Adrenal gland (tissue), 12 donors: ENCODE measurements around the gene BUD13. TPM values are rescaled to one million over a fixed set of nuclear protein-coding genes. Genes with fewer than 3 reads are reported as not detected.

Experiments used
- DNase-seq, 7 donors: peaks; one replicate each; pipeline ENCODE4 v3.0.0-alpha.2; 2019 to 2020
- H3K27ac ChIP-seq, 5 donors: fragments of 200-600 bp; sonication (generic) in 4 of 5; 1 replicate in 3 of 5; 2 replicates in 2 of 5; pipeline versions ENCODE4 v1.5.1 to v1.8.0; 2016 to 2020; ENCODE audit warnings: mild to moderate bottlenecking in 1 of 5
- H3K27me3 ChIP-seq: fragments of 200-600 bp; 2 replicates; pipeline ENCODE4 v1.8.0; 2021
- H3K36me3 ChIP-seq, 2 donors: fragments of 200-600 bp; replicated peaks in 1 of 2; 1 replicate in 1 of 2; 2 replicates in 1 of 2; pipeline versions ENCODE4 v1.5.1 to v1.8.0; 2018 to 2022
- H3K4me1 ChIP-seq, 2 donors: fragments of 200-600 bp; replicated peaks in 1 of 2; 1 replicate in 1 of 2; 2 replicates in 1 of 2; pipeline versions ENCODE4 v1.5.1 to v1.8.0; 2018 to 2021
- H3K4me3 ChIP-seq, 4 donors: fragments of 200-600 bp; sonication (generic) in 3 of 4; one replicate each; pipeline ENCODE4 v1.5.1; 2016 to 2018
- H3K9me3 ChIP-seq, 3 donors: fragments of 200-600 bp; sonication (generic) in 1 of 3; replicated peaks in 1 of 3; 1 replicate in 2 of 3; 2 replicates in 1 of 3; pipeline versions ENCODE4 v1.5.1 to v1.8.0; 2016 to 2021
- POLR2A ChIP-seq, 2 donors: fragments of 450-650 bp; IDR thresholded peaks; one replicate each; pipeline ENCODE4 v1.6.1; 2017; ENCODE audit warnings: antibody characterized with exemption in 2 of 2, mild to moderate bottlenecking in 2 of 2, moderate library complexity in 1 of 2
- WGBS, 4 donors: extraction: QIAGEN DNeasy Blood & Tissue Kit in 2 of 4; methylation state at CpG; one replicate each; pipeline versions ENCODE4 v1.1.5 to v1.1.7; 2013 to 2017; 5-methylcytosine and 5-hydroxymethylcytosine counted together
- intact Hi-C, 2 donors: fragments of 100-400 bp; cut with DNase I; formaldehyde crosslinking; loops; one replicate each; pipeline versions ENCODE4 v1.14.1 to v1.15.0; 2022 to 2023
- polyA plus RNA-seq, 3 donors: library from polyadenylated mRNA; stranded (reverse); fragments of 200-250 nt in 2 of 3; fragments of 350-450 nt in 1 of 3; fragmentation: Illumina TruSeq in 1 of 3; extraction: RNeasy Lipid Tissue Mini Kit (QIAGEN cat#74804) in 1 of 3; gene quantifications; one replicate each; pipeline ENCODE4 v1.2.3, GENCODE V29; 2013 to 2014
- total RNA-seq, 9 donors: library from RNA; depleted of rRNA in 4 of 9; stranded (reverse); fragments of >200 nt in 4 of 9; fragments of 120-200 nt in 1 of 9; fragmentation: NEBNext Ultra II Directional in 1 of 9; extraction: Animal tissue kit (Norgen Biotek cat#: 25700) in 1 of 9; gene quantifications; one replicate each; pipeline versions ENCODE4 v1.1.0 to v1.2.4, GENCODE V29; 2013 to 2023
- TF ChIP-seq, protein P1 (sequence below), 6 experiments: fragments of 450-650 bp in 4 of 6; fragments of 200-600 bp in 2 of 6; sonication (generic) in 1 of 6; IDR thresholded peaks; 1 replicate in 5 of 6; 2 replicates in 1 of 6; pipeline versions ENCODE4 v1.5.1 to v1.8.0; 2016 to 2021; ENCODE audit warnings: antibody characterized with exemption in 6 of 6, mild to moderate bottlenecking in 2 of 6, moderate library complexity in 1 of 6
- donor health status: healthy with polysubstance abuse.
- donor health status: Bipolar disorder and iron deficiency.
- donor health status: DM: yes; HTN: yes; CAD: no.
- donor health status: DM: no; HTN: no; CAD: no.
- donor health status: DM: no; HTN: no; CAD: no.
- donor health status: DM: yes; HTN: yes; CAD: no.

Gene BUD13
- total and polyA plus RNA-seq, 12 donors = 7.5 to 20.4 (median 11.4) TPM

DNA sequence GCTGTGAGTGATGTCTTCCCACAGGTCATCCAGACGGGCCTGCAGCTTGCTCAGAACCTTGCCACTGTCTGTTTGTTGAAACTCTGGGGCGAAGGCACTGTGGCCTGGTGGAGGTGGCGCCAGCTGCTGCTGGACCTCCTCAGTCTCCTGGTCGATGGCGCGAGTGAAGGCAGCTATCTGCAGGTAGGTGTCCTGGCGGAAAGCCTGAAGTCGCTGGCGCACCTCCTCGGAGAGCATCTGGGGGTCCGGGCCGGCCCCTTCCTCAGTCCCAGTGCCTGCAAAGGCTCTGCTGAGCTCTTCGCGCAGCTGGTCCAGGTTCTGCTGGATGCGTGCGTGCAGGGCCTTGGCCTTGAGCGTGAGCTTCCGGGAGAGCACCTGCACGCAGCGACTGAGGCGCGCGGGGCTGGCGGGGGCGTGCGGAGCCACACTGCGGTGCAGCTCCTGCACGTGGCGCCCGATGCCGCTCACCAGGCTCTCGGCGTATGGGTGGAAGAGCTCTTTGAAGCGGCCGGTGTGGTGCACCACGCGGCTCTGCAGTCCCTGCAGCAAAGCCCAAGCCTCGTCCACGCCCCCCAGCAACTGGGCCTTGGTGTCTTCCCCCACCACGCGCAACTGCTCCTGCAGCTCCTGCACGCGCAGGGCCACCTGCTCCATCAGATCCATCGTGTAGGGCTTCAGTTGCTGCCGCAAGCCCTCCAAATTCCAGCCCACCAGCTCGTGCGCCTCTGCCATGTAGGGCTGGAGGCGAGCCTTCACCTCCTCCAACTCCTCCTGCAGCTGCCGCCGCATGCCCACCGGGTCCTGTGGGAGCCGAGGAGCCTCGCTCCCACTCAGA, 17.6 kb upstream of the BUD13 start:
- Histone ChIP-seq H3K27me3 (no peaks in the 10 kb centered on the region), H3K4me3 (no peak overlapping the region), H3K9me3 (no peaks in the 10 kb centered on the region), H3K4me1 (peaks cover 0 to 9% of the 10 kb centered on the region in 2 donors), H3K27ac (no peak overlapping the region), H3K36me3 (peaks cover 0 to 9% of the 10 kb centered on the region in 2 donors)
- intact Hi-C loops = loop anchor here (5.0 to 10.0 kb wide), 4 partner anchors 47 to 317 kb away; partner anchors contain the start of gene APOA1 (in 1 of the 2)
- DNase-seq = no peak
- 64 to 83% (median 77%) methylated on average over 7 to 53 of the region's 53 CpGs for WGBS, 4 donors
- TF ChIP-seq, protein P1, sequence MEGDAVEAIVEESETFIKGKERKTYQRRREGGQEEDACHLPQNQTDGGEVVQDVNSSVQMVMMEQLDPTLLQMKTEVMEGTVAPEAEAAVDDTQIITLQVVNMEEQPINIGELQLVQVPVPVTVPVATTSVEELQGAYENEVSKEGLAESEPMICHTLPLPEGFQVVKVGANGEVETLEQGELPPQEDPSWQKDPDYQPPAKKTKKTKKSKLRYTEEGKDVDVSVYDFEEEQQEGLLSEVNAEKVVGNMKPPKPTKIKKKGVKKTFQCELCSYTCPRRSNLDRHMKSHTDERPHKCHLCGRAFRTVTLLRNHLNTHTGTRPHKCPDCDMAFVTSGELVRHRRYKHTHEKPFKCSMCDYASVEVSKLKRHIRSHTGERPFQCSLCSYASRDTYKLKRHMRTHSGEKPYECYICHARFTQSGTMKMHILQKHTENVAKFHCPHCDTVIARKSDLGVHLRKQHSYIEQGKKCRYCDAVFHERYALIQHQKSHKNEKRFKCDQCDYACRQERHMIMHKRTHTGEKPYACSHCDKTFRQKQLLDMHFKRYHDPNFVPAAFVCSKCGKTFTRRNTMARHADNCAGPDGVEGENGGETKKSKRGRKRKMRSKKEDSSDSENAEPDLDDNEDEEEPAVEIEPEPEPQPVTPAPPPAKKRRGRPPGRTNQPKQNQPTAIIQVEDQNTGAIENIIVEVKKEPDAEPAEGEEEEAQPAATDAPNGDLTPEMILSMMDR (IDR thresholded peaks at IDR 0.05) = no peak
- no peak for TF ChIP-seq POLR2A (IDR thresholded peaks at IDR 0.05)

DNA sequence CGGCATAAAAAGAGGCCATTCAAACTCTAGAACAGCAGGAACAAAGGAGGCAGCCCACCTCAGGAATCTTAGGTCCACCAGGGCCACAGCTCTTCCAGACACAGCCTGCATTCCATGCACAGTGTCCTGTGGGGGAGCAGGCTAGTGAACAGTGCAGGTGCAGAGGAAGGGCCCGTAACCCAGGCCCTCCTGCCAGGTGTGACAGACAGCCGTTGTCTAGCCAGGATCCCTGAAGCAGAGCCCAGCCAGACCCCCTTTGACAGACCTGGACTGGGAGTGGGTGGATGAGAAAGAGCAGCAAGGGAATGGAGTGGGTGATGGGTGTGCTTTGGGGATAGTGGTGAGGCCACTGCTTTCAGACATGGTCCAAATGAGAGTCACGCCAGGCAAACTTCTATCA, 16.2 kb upstream of the BUD13 start:
- Histone ChIP-seq H3K27me3 (no peaks in the 10 kb centered on the region), H3K4me3 (no peak overlapping the region), H3K4me1 (peaks cover 0 to 9% of the 10 kb centered on the region in 2 donors), H3K9me3 (no peaks in the 10 kb centered on the region), H3K36me3 (peaks cover 0 to 23% of the 10 kb centered on the region in 2 donors), H3K27ac (no peak overlapping the region)
- intact Hi-C loops = loop anchor here in 1 of 2 donors (10.0 kb wide), 1 partner anchor 436 kb away; no protein-coding TSS in a partner anchor
- DNase-seq = no peak
- TF ChIP-seq, protein P1 (IDR thresholded peaks at IDR 0.05) = no peak
- TF ChIP-seq POLR2A (IDR thresholded peaks at IDR 0.05) = no peak
- WGBS, 4 donors = 84 to 93% (median 88%) methylated on average over 4 of the region's 4 CpGs

DNA sequence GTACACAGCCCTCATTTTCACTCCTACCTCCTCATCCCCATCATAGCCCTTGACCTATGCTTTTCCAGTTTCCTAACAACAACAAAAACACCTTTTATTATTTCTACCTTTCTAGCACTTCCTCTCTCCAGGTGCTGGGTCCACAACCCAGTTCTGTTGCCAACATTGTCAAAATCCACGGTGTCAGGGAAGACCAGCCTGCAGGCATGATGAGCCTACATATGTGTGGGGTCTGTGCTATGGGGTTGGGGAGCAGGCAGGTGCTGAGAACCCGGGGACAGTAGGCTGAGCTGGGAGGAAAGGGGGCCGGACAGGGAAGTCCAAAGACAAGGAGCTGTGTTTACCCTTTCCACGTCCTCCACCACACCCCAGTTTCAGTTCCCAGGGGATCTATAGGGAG, 15.7 kb upstream of the BUD13 start:
- WGBS, 4 donors = 63 to 69% (median 64%) methylated on average over 4 of the region's 4 CpGs
- peaks cover 0 to 9% of the 10 kb centered on the region in 2 donors for H3K4me1 ChIP-seq
- TF ChIP-seq, protein P1 (IDR thresholded peaks at IDR 0.05) = no peak
- no peak for TF ChIP-seq POLR2A (IDR thresholded peaks at IDR 0.05)
- H3K27ac ChIP-seq = peak overlapping the region in 2 of 5 donors; percentile 83
- no peak for DNase-seq
- H3K27me3 ChIP-seq = no peaks in the 10 kb centered on the region
- no peaks in the 10 kb centered on the region for H3K9me3 ChIP-seq
- peaks cover 0 to 28% of the 10 kb centered on the region in 2 donors for H3K36me3 ChIP-seq
- intact Hi-C loops = loop anchor here in 1 of 2 donors (10.0 kb wide), 1 partner anchor 436 kb away; no protein-coding TSS in a partner anchor
- peak overlapping the region; percentile 1 to 97 (median 54) for H3K4me3 ChIP-seq

DNA sequence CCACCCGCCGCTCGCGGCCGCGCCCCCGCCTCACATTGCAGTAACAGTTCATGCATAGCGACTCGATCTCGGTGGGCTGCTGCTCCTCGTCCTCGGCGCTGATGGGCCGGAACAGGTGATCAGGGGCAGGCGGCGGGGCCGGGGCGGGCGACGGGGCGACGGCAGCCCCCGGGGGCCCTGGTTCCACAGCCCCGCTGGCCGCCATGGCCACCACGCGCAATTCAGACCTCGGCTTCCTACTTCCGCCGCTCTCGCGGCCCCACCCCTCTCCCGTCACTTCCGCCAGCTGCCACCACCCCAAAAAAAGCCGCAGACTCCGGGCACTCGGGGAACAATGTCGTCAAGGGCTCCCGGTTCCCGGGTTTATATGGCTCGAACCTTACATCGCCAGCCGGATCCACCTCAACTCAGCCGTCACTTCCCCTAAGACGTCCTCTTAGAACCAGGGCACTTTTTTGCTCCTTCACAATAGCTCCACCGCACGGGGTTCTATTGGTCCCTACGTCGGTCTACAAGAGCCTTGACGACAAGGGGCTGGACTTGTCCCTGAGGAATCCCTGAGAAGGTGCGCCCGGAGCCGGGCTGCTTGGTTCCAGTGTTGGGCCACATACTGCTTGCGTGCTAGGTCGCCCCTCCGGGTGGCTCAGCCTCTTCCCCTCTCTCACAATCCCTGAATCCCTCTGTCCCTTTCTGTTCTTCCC, 15.1 kb upstream of the BUD13 start, which contains the start of gene ZPR1:
Gene ZPR1 (minus strand): TSS at position 238 of the 701 bp plus-strand sequence. CDS start 33 bp downstream, at position 205.
- H3K4me3 ChIP-seq = peak within 1 kb of the TSS; percentile 30 to 97 (median 81)
- TF ChIP-seq, protein P1 (IDR thresholded peaks at IDR 0.05) = peak in 3 of 6 experiments; percentile 13 to 25 (median 20)
- peak in 1 of 2 donors; percentile 48 for TF ChIP-seq POLR2A (IDR thresholded peaks at IDR 0.05)
- H3K27me3 ChIP-seq = no peaks in the 10 kb centered on the region
- intact Hi-C loops = loop anchor here in 1 of 2 donors (10.0 kb wide), 1 partner anchor 437 kb away; no protein-coding TSS in a partner anchor
- peaks cover 0 to 34% of the 10 kb centered on the region in 2 donors for H3K36me3 ChIP-seq
- H3K9me3 ChIP-seq = no peaks in the 10 kb centered on the region
- peak within 1 kb of the TSS; percentile 41 to 83 (median 68) for H3K27ac ChIP-seq
- peaks cover 0 to 9% of the 10 kb centered on the region in 2 donors for H3K4me1 ChIP-seq
- peak; percentile 76 to 89 (median 79) for DNase-seq
- 0 to 2% (median 1%) methylated on average over 28 to 56 of the region's 56 CpGs for WGBS, 4 donors
